G401 (cell line): Measurements from ENCODE around the gene SPINK14. TPM values are rescaled to one million over a fixed set of nuclear protein-coding genes. Genes with fewer than 3 reads are reported as not detected.

Source experiments
- DNase-seq: peaks from one replicate; pipeline ENCODE4 v3.0.0-alpha.2; 2015; ENCODE audit warnings: low spot score
- in situ Hi-C: cut with HindIII; loops from 2 replicates; pipeline ENCODE4 v1.10.0; 2016; ENCODE audit warnings: low sequenced_read_pairs, mixed read lengths
- total RNA-seq: library from RNA; depleted of rRNA; stranded (reverse); fragments of >200 nt; shearing (Covaris generic); gene quantifications from 2 replicates; pipeline ENCODE4 v1.2.3, GENCODE V29; 2014; rRNA removed

The SPINK14 gene
- total RNA-seq, 1 experiment from 2014 or later = not detected

DNA sequence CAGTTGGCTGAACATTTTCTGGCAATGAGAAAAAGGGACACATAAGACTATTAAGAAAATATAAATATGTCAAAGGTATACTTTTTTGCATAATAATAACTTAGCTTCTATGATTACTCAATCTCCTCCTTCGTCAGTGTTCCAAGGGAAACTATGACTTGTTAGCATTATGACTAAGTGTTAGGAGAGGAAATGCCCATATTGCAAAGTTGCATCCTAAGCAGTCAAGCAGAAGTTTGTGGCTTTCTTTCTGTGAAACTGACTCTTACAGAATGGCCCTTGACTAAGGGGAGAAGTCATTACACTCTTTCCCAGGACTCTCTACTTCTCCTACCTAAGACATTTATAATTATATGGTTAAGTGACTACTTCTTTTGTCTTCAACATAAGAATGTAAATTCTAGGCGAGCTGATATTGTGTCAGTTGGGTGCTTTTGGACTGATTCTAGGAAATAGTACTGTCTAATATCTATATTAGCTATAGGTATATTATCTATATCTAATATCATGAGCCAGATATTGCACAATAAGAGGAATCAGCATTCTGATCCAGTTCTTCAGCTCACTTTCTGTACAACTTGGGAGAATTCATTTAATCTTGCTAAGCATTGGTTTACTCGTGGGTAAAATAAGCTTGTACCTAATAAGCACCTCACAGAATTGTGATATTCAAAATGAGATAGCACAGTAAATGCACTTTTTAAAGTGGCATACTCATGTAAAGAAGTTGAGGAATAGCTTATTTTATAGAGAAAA is 18.1 kb downstream of the SPINK14 start:
- in situ Hi-C loops = no loop called here
- no peak for DNase-seq

DNA sequence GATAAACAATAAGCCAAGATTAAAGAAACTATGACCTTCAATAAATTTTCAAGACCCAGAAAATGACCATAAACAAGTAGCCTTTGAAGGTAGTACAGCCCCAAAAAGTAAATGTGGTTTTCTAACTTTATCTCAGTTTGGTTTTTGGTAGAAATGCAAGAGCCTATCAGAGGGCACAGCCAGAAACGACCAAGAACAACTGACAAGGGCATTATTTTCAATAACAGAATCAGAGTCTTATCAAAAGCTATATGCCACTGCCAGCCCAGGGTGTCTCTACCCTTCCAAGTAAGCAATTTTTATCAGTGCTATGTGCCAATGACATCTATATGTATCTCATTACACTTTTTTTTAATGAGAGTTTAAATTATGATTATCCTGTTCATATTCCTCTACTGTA is 22.7 kb downstream of the SPINK14 start:
- in situ Hi-C loops = no loop called here
- DNase-seq = no peak

DNA sequence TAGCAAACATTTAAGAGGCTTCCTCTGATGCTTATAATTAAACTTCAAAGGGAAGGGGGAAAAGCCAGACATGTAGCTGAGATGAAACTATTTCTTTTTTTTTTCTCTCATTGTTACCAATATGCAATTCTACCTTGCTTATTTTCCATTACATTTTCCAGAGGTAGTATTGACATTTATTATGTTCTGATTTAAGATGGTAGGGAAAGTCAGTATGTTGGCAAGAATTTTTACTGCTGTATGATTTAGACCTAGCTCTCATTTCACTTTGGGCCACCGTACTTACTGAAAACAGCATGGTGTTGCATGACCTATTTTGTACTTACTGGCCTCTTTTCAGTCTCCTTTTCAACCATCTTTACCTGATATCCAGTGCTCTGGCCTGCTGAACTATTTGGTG is 24.9 kb downstream of the SPINK14 start:
- no peak for DNase-seq
- in situ Hi-C loops = no loop called here

DNA sequence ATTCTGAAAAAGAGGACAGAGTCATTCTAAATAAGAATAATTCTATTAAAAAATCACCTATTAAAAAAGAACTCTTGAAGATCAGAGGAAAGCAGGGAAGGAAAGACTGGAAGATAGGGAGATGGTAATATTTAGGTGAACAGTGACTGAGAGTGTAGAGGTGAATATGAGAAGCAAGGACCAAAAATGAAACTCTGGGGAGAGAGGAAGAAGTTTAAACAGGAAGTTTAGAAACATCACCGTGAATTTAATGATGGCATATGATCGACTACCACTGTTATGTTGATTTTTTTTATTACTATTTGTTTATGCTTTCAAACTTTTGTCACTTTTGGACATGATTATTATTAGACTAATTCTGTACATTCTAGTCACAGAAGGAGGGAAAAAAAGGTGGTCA is 32.8 kb downstream of the SPINK14 start:
- in situ Hi-C loops = no loop called here

DNA sequence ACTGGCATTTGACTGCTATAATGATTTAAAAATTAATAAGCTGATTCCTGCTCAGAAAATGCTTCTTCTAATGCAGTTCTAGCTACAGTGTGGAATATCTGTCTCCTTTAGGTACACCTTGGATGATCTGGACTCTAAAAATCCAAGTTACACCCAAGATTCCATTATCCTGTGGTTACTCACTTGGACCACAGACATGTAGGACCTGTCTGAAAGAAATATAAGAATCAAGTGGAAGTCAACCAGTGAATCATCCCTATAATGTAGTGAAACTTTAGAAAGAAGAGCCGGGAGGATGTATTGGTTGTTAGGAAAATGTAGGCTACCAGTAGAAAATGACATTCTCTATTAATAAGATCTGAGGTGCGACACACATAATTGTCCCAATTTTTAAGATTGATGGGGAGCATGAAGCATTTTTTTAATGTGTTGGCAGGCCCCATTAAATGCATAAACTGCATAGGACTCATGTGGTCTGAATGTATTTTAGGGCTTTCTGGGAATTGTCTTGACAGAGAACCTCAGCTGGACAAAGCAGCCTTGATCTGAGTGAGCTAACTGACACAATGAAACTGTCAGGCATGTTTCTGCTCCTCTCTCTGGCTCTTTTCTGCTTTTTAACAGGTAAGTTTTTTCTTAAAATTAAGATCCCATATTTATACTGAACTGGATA is 34.3 kb downstream of the SPINK14 start, which contains the start of gene SPINK6:
Gene SPINK6, plus strand, starts transcription at position 512 of the 673 bp plus-strand sequence. Its CDS starts 55 bp downstream, at position 567.
- in situ Hi-C loops = no loop called here
- no peak for DNase-seq

More for the DNA sequence above, 32.8 kb downstream of the SPINK14 start:
- DNase-seq = no peak

DNA sequence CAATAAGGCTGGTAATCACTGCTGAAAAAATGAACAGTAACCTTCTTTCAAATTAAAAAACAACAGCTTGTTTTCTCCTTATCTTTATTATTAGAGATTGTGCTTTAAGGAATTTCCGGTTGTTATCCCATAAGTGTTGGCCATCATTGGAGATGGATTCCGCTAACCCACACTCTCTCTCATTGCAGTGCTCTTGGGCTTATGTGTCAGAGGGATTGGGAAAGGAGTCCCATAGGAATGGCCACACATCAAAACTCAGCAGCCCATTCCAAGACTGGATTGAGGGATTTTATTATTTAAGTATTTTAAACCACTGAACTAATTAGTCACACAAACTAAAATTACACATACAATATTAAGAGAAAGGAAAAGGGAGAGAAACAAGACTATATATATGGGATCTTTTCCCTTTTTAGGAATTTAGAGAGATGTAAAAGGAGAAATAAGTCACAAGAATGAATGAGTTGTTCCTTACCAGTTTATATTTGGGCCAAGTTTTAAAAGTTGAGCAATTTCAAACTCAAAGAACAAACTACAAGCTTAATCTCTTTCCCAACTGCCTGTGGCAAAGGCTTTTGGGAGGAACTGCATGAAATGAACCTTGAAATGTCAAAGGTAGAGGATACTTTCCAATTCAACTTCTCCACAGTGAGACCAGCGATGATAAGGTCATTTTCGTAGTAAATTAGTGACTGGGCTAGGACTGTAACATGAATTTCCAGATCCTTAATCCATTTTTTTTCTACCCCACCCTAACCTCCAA is 36.9 kb downstream of the SPINK14 start:
- in situ Hi-C loops = no loop called here
- DNase-seq = no peak

DNA sequence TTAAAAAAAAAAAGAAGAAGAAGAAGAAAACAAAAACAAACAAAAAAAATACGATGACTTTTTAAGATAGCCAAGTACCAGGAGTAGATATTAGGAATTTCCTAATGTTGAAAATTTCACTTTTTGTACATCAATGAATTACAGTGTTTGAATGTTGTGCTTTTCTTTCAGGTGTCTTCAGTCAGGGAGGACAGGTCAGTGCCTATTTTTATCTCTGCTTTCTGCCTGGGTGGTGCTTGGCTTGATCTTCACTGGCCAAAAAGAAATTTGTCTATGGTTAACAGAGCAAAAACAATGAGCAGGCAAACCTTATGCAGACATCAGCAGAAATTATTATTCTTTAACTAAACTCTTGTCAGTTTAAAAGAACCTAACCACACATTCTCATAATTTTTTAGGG is 37.5 kb downstream of the SPINK14 start:
- DNase-seq = no peak
- in situ Hi-C loops = no loop called here

DNA sequence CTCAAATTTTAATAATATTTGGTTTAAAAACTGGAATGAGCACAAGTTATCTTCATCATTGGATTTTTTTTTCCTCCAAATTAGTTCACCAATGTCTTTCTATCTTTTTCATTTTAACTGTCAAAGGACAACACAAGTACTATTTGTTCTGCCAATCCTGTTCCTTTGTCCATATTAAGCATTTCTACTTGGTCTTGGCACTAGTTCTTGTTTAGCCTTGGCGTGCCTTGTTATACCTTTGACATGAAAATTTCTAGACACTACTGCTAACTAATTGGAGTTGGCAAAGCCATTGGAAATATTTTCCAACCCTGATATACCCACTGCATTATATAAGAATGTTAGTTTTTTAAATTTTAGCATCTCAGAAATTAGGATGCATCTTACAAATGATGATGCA is 38.3 kb downstream of the SPINK14 start:
- no peak for DNase-seq
- in situ Hi-C loops = no loop called here

DNA sequence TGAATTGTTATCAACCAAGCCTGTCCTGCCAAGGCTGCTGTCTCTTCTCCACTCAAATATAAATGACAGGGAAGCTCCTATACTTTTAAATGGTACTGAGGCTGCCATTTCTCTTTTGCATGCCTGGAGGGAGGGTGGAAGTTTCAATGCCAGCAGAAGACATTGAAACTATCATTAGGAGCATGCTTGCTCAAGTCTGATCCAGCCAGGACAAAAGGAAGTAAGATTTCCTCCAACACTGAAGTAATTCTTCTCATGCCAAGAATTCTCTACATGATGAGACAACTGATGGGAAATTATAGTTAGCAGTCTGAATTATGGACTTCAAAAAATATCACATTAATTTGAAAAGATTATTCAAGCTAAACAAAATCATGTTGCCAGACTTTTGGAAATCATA is 39.9 kb downstream of the SPINK14 start:
- no peak for DNase-seq

DNA sequence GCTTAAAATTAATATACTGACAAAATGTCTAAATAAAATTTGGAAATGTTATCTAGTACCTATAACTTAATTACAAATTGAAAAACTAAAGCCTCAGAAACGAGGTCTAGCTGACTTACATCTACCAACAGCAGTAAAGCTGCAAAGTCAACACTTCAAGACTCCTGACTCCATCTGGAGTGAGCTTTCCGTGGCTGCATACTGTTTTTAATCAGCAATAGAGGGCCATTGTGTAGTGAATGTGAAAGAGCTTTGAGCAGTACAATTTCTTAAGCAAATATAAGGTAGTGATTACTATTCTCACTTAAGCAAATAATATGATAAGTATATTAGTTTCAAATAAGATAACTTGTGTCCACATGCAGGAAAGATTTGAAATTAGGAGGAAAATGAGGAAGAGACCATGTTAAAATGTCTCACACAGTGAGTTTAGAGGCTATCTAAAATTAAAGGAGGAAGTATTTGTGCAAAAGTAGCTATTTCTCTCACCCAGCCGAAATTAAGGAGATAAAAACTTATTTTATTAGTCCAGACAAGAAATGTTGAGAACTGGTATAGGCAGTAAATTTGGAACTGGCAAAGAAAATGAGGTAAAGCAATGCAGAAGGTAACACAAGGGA is 40.9 kb downstream of the SPINK14 start:
- no peak for DNase-seq
- in situ Hi-C loops = no loop called here

More for the DNA sequence above, 39.9 kb downstream of the SPINK14 start:
- in situ Hi-C loops = no loop called here

DNA sequence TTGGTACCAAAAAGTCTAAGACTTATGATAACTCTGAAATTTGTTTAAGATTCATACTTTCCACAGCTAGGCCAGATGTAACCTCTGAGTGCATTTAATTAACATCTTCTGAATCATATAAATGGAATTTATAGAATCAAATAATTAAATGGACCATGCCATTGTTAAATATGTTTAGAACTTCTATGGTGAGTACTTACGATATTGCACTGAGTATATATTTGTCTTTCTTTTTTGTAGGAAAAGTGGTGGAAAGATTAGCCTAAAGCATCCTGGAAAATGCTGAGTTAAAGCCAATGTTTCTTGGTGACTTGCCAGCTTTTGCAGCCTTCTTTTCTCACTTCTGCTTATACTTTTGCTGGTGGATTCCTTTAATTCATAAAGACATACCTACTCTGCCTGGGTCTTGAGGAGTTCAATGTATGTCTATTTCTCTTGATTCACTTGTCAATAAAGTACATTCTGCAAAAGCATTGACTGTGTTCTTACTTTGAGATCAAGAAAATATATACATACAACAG is 46.4 kb downstream of the SPINK14 start:
- in situ Hi-C loops = no loop called here
- DNase-seq = no peak

DNA sequence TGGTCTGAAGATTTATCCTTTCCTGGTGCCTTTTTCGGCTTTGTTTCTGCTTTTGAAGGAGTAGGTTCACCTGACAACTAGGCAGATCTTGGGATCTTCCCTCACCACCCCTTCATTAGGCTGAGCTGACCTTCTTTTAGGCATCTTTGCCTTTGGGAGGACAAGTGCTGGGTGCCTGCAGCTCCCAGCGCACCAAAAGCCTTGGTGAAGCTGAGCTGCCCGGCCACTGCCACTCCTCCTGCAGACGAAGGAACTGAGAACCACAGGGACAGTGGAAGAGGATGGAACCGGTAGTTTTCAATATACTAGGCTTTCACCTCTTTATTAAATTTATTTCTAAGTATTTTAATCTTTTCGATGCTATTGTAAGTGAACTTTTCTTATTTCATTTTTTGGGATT is 53.2 kb downstream of the SPINK14 start:
- DNase-seq = no peak
- in situ Hi-C loops = no loop called here

DNA sequence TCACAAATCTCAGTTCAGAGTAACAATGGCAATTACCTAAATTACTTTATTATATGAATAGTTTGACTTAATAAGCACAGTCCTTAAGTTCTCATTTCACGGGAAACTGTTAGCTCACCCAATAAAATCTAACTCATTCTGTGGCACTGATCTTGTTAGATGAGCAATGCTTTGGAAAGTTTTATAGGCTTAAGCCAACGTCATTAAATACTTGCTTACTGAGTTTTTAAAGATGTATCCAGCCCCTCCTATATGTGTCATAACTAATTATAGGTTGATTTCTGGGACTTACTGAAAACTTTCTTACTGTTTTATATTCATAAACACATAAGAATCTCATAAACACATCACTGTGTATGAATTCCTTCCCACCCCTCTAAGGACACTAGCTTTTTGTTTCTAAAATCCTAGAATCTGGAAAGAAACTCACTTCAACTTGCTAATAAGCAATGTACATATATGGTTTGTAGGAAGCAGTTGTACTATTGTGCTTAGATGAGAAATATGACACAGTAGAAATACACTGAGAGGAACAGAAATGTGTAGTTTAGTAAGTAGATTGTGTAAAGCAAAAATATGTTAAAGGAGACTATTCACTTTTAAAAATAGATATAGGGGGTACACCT is 55.9 kb downstream of the SPINK14 start:
- no peak for DNase-seq
- in situ Hi-C loops = no loop called here

Other genes starting within 250 kb of the SPINK14 start
- gene SPINK5, start 104.6 kb upstream of the SPINK14 start, total RNA-seq = not detected in 2 replicates
- not detected in 2 replicates for gene SPINK6, start 34.5 kb downstream of the SPINK14 start, total RNA-seq
- not detected in 2 replicates for gene MARCOL, start 70.0 kb downstream of the SPINK14 start, total RNA-seq
- gene SPINK13, start 100.2 kb downstream of the SPINK14 start, total RNA-seq = not detected in 2 replicates
- not detected in 2 replicates for gene SPINK7, start 143.9 kb downstream of the SPINK14 start, total RNA-seq
- not detected in 2 replicates for gene SPINK9, start 167.0 kb downstream of the SPINK14 start, total RNA-seq
- gene FBXO38, start 215.4 kb downstream of the SPINK14 start, total RNA-seq = 32.5 and 37.0 TPM in 2 replicates